Natural killer cell (primary cell): ENCODE measurements around the gene LMNTD2. TPM values are rescaled to one million over a fixed set of nuclear protein-coding genes. Genes with fewer than 3 reads are reported as not detected.
A peak's percentile ranks its signal among the peaks of the same experiment; 100 is the strongest.
"Not testable (repeated sequence)": the region's sequence is repeated elsewhere in the genome, so short reads cannot be mapped to it uniquely, and the experiment has no call there.

Source experiments
- ATAC-seq, 3 donors: fragments of 150-1000 bp in 2 of 3; fragments of 200-7000 bp in 1 of 3; cut with Tn5 transposase; 1 replicate in 1 of 3; 2 replicates in 2 of 3; pipeline ENCODE4 v1.10.0; 2021; ENCODE audit warnings: mild to moderate bottlenecking in 2 of 3, moderate library complexity in 2 of 3
- DNase-seq, 2 donors: peaks; one replicate each; pipeline versions ENCODE4 v3.0.0 to v3.0.0-alpha.2; 2013 to 2021; ENCODE audit warnings: mixed read lengths in 1 of 2
- H3K27ac ChIP-seq: one replicate; pipeline ENCODE4 v1.5.1; 2013; ENCODE audit warnings: mild to moderate bottlenecking, low read length
- H3K27me3 ChIP-seq: one replicate; pipeline ENCODE4 v1.6.1; 2013; ENCODE audit warnings: low read length; ENCODE audit not compliant: control insufficient read depth, insufficient read depth
- H3K36me3 ChIP-seq: one replicate; pipeline ENCODE4 v1.6.1; 2013; ENCODE audit warnings: low read length; ENCODE audit not compliant: control insufficient read depth, insufficient read depth
- H3K4me1 ChIP-seq: one replicate; pipeline ENCODE4 v1.6.1; 2013; ENCODE audit warnings: low read length; ENCODE audit not compliant: control insufficient read depth, insufficient read depth
- H3K4me3 ChIP-seq: one replicate; pipeline ENCODE4 v1.5.1; 2013; ENCODE audit warnings: low read length
- H3K9me3 ChIP-seq: one replicate; pipeline ENCODE4 v1.6.1; 2013; ENCODE audit warnings: low read length; ENCODE audit not compliant: control insufficient read depth, insufficient read depth
- H3K27ac Mint-ChIP-seq, 2 donors: one replicate each; pipeline ENCODE4 v1.8.0; 2022; ENCODE audit warnings: mild to moderate bottlenecking in 2 of 2, mixed read lengths in 2 of 2, moderate library complexity in 1 of 2
- H3K27me3 Mint-ChIP-seq, 2 donors: one replicate each; pipeline ENCODE4 v1.8.0; 2022; ENCODE audit warnings: low read depth in 2 of 2, mixed read lengths in 2 of 2
- H3K36me3 Mint-ChIP-seq: one replicate; pipeline ENCODE4 v1.8.0; 2022; ENCODE audit warnings: mixed read lengths
- H3K4me1 Mint-ChIP-seq, 2 donors: one replicate each; pipeline ENCODE4 v1.8.0; 2022; ENCODE audit warnings: mixed read lengths in 2 of 2
- H3K4me3 Mint-ChIP-seq: one replicate; pipeline ENCODE4 v1.8.0; 2022; ENCODE audit warnings: mild to moderate bottlenecking, moderate library complexity, mixed read lengths
- H3K9me3 Mint-ChIP-seq, 2 donors: one replicate each; pipeline ENCODE4 v1.8.0; 2022; ENCODE audit warnings: mixed read lengths in 2 of 2
- CTCF ChIP-seq: fragments of 200-600 bp; IDR thresholded peaks from one replicate; pipeline ENCODE4 v1.8.0; 2022; ENCODE audit warnings: antibody characterized with exemption
- WGBS: methylation state at CpG from one replicate; pipeline ENCODE4 v1.1.7; 2013; ENCODE audit warnings: missing lambda C conversion rate; ENCODE audit not compliant: insufficient coverage; 5-methylcytosine and 5-hydroxymethylcytosine counted together
- intact Hi-C: fragments of 100-400 bp; cut with micrococcal nuclease; formaldehyde crosslinking; loops from one replicate; pipeline ENCODE4 v1.14.2; 2022
- total RNA-seq, 4 donors: library from RNA; stranded (reverse); fragments of 120-200 nt in 1 of 4; gene quantifications; one replicate each; pipeline versions ENCODE4 v1.2.3 to v1.2.4, GENCODE V29; 2013 to 2022

LMNTD2 gene
- total RNA-seq, 3 donors from 2014 or later (not counting 1 experiment from before 2014, with no cell fraction given), result 3.5 to 5.2 (median 5.0) TPM

GRCh38 chr11:521177-521688, 39.3 kb downstream of the LMNTD2 start:
- Mint-ChIP-seq H3K36me3 (no peaks in the 10 kb centered on the region), H3K4me3 (no peak overlapping the region), H3K27ac (no peak overlapping the region), H3K27me3 (no peaks in the 10 kb centered on the region), H3K4me1 (peaks cover 0 to 7% of the 10 kb centered on the region in 2 donors), H3K9me3 (peaks cover 0 to 3% of the 10 kb centered on the region in 2 donors)
- ATAC-seq, result no peak
- DNase-seq, result no peak
- no peak for TF ChIP-seq CTCF
- 91% methylated on average over 8 of the region's 10 CpGs for WGBS
- no peaks in the 10 kb centered on the region for H3K27me3 ChIP-seq
- no peaks in the 10 kb centered on the region for H3K9me3 ChIP-seq
- H3K4me3 ChIP-seq, result no peak overlapping the region
- peaks cover 9% of the 10 kb centered on the region for H3K4me1 ChIP-seq
- no peak overlapping the region for H3K27ac ChIP-seq
- H3K36me3 ChIP-seq, result no peaks in the 10 kb centered on the region
- intact Hi-C loops, result no loop called here

GRCh38 chr11:520428-521176, 39.9 kb downstream of the LMNTD2 start:
- no peaks in the 10 kb centered on the region for H3K36me3 Mint-ChIP-seq

GRCh38 chr11:518463-519202, 41.9 kb downstream of the LMNTD2 start:
- ATAC-seq (peak; percentile 96 to 100 (median 97)), DNase-seq (peak; percentile 85 to 94)
- Histone ChIP-seq H3K9me3 (no peaks in the 10 kb centered on the region), H3K36me3 (no peaks in the 10 kb centered on the region), H3K27ac (no peak overlapping the region), H3K4me1 (peaks cover 9% of the 10 kb centered on the region), H3K4me3 (peak overlapping the region; percentile 2), H3K27me3 (no peaks in the 10 kb centered on the region)
- H3K36me3 Mint-ChIP-seq, result no peaks in the 10 kb centered on the region
- peak overlapping the region; percentile 53 to 65 for H3K27ac Mint-ChIP-seq
- H3K4me3 Mint-ChIP-seq, result peak overlapping the region; percentile 90
- TF ChIP-seq CTCF, result peak; percentile 99
- peaks cover 0 to 3% of the 10 kb centered on the region in 2 donors for H3K9me3 Mint-ChIP-seq
- intact Hi-C loops, result loop anchor here (1.0 to 5.0 kb wide), 2 partner anchors 12 to 281 kb away; partner anchors contain the start of genes PSMD13 and SIRT3
- H3K4me1 Mint-ChIP-seq, result peaks cover 0 to 7% of the 10 kb centered on the region in 2 donors
- no peaks in the 10 kb centered on the region for H3K27me3 Mint-ChIP-seq
- WGBS, result 11% methylated on average over 74 of the region's 74 CpGs

More at GRCh38 chr11:520428-521176, 39.9 kb downstream of the LMNTD2 start:
- no peak for ATAC-seq
- Histone ChIP-seq H3K4me1 (peaks cover 9% of the 10 kb centered on the region), H3K9me3 (no peaks in the 10 kb centered on the region), H3K27me3 (no peaks in the 10 kb centered on the region), H3K36me3 (no peaks in the 10 kb centered on the region), H3K4me3 (no peak overlapping the region), H3K27ac (no peak overlapping the region)
- no peaks in the 10 kb centered on the region for H3K27me3 Mint-ChIP-seq
- no peak for TF ChIP-seq CTCF
- H3K4me3 Mint-ChIP-seq, result no peak overlapping the region
- no peak for DNase-seq
- intact Hi-C loops, result no loop called here
- H3K4me1 Mint-ChIP-seq, result peaks cover 0 to 7% of the 10 kb centered on the region in 2 donors
- WGBS, result 94% methylated on average over 39 of the region's 39 CpGs
- no peak overlapping the region for H3K27ac Mint-ChIP-seq
- peaks cover 0 to 3% of the 10 kb centered on the region in 2 donors for H3K9me3 Mint-ChIP-seq

GRCh38 chr11:516918-517685, 43.4 kb downstream of the LMNTD2 start:
- H3K36me3 Mint-ChIP-seq, H3K4me1 Mint-ChIP-seq, ATAC-seq, H3K9me3 ChIP-seq, H3K4me3 ChIP-seq, H3K27ac ChIP-seq, H3K9me3 Mint-ChIP-seq, H3K27me3 ChIP-seq, H3K4me3 Mint-ChIP-seq, H3K4me1 ChIP-seq, H3K27me3 Mint-ChIP-seq, H3K27ac Mint-ChIP-seq, H3K36me3 ChIP-seq, DNase-seq: not testable (repeated sequence)
- intact Hi-C loops, result loop anchor here (5.0 kb wide), 1 partner anchor 280 kb away; the partner anchor contains the start of genes PSMD13 and SIRT3
- WGBS, result 91% methylated on average over 43 of the region's 43 CpGs
